HL-60 (cell line): ENCODE data around the gene CPED1.

ENCODE experiments used
- POLR2AphosphoS5 ChIP-seq: IDR thresholded peaks from 2 replicates; pipeline ENCODE4 v1.6.1; 2012; ENCODE audit warnings: low read depth
- SPI1 ChIP-seq: IDR thresholded peaks from 2 replicates; pipeline ENCODE4 v1.6.1; 2012; ENCODE audit warnings: low read depth, mild to moderate bottlenecking, borderline replicate concordance
- TF ChIP-seq, protein P1 (sequence below): IDR thresholded peaks from one replicate; pipeline ENCODE4 v1.5.1; 2011; ENCODE audit warnings: low read length, control low read depth, inconsistent platforms; ENCODE audit not compliant: insufficient read depth

GRCh38 chr7:121167971-121168370 lies 179.5 kb downstream of the CPED1 start:
- TF ChIP-seq, protein P1, sequence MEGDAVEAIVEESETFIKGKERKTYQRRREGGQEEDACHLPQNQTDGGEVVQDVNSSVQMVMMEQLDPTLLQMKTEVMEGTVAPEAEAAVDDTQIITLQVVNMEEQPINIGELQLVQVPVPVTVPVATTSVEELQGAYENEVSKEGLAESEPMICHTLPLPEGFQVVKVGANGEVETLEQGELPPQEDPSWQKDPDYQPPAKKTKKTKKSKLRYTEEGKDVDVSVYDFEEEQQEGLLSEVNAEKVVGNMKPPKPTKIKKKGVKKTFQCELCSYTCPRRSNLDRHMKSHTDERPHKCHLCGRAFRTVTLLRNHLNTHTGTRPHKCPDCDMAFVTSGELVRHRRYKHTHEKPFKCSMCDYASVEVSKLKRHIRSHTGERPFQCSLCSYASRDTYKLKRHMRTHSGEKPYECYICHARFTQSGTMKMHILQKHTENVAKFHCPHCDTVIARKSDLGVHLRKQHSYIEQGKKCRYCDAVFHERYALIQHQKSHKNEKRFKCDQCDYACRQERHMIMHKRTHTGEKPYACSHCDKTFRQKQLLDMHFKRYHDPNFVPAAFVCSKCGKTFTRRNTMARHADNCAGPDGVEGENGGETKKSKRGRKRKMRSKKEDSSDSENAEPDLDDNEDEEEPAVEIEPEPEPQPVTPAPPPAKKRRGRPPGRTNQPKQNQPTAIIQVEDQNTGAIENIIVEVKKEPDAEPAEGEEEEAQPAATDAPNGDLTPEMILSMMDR: no peak
- TF ChIP-seq SPI1 (no peak), POLR2AphosphoS5 (no peak)
